ENCODE results near the gene PKN2. TPM values are rescaled to one million over a fixed set of nuclear protein-coding genes. Genes with fewer than 3 reads are reported as not detected.

Gene PKN2
- total and polyA plus RNA-seq, 2 of the 4 experiments (the other 2 are of a cell fraction) = 12.7 to 22.2 TPM

DNA sequence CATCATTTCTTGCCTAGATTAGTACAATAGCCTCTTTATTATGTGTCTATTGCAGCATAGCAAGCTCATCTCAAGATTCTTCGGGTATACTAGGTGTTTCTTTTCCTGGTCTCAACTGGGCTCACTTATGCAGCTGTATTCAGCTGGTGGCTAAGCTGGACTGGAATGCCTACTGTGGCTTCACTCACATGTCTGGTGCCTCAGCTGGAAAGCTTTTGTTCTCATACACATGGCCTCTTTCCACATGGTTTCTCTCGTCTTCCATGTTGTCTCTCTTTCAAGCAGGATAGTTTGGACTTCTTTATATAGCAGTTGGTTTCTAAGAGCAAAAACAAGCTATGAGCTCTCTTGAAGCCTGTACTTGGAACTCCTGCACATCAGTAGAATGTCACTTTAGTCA, 45.2 kb downstream of the PKN2 start:
- no peak overlapping the region for H3K9ac ChIP-seq (ENCODE audit: low read depth, low read length)
- peaks cover 6% of the 10 kb centered on the region; the same call in 1 of the 2 replicates for H3K9me1 ChIP-seq (ENCODE audit: insufficient read depth, low read length)
- H4K20me1 ChIP-seq (ENCODE audit: insufficient read depth, low read length) = peaks cover 5% of the 10 kb centered on the region; the same call in 1 of the 2 replicates
- no peaks in the 10 kb centered on the region for H3K27me3 ChIP-seq (ENCODE audit: control insufficient read depth, insufficient read depth, low read length)
- no peak overlapping the region for H3K4me2 ChIP-seq (ENCODE audit: low read depth, low read length)
- no peak for TF ChIP-seq RFX5 (IDR thresholded peaks at IDR 0.05; ENCODE audit: low read depth, low read length)
- no peak for TF ChIP-seq MXI1 (IDR thresholded peaks at IDR 0.05; ENCODE audit: borderline replicate concordance, low read depth, low read length)
- TF ChIP-seq, protein P1, sequence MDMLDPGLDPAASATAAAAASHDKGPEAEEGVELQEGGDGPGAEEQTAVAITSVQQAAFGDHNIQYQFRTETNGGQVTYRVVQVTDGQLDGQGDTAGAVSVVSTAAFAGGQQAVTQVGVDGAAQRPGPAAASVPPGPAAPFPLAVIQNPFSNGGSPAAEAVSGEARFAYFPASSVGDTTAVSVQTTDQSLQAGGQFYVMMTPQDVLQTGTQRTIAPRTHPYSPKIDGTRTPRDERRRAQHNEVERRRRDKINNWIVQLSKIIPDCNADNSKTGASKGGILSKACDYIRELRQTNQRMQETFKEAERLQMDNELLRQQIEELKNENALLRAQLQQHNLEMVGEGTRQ (IDR thresholded peaks at IDR 0.05; ENCODE audit: low read depth, low read length) = no peak
- no peak for TF ChIP-seq NFE2L2 (IDR thresholded peaks at IDR 0.05; ENCODE audit: low read depth, low read length)
- no peak for TF ChIP-seq RCOR1 (IDR thresholded peaks at IDR 0.05; ENCODE audit: insufficient replicate concordance, low read length)
- no peak for TF ChIP-seq CHD1 (IDR thresholded peaks at IDR 0.05; ENCODE audit: low read depth, low read length)
- TF ChIP-seq BHLHE40 (IDR thresholded peaks at IDR 0.05; ENCODE audit: low read depth, low read length) = no peak
- TF ChIP-seq RAD21 (IDR thresholded peaks at IDR 0.05; ENCODE audit: low read length) = no peak
- no peak for TF ChIP-seq MAZ (IDR thresholded peaks at IDR 0.05; ENCODE audit: borderline replicate concordance, low read depth, low read length)
- no peak for TF ChIP-seq POLR2A (IDR thresholded peaks at IDR 0.05; ENCODE audit: low read depth, low read length)
- TF ChIP-seq, protein P2, sequence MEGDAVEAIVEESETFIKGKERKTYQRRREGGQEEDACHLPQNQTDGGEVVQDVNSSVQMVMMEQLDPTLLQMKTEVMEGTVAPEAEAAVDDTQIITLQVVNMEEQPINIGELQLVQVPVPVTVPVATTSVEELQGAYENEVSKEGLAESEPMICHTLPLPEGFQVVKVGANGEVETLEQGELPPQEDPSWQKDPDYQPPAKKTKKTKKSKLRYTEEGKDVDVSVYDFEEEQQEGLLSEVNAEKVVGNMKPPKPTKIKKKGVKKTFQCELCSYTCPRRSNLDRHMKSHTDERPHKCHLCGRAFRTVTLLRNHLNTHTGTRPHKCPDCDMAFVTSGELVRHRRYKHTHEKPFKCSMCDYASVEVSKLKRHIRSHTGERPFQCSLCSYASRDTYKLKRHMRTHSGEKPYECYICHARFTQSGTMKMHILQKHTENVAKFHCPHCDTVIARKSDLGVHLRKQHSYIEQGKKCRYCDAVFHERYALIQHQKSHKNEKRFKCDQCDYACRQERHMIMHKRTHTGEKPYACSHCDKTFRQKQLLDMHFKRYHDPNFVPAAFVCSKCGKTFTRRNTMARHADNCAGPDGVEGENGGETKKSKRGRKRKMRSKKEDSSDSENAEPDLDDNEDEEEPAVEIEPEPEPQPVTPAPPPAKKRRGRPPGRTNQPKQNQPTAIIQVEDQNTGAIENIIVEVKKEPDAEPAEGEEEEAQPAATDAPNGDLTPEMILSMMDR (conservative IDR thresholded peaks at IDR 0.05; ENCODE audit: low read depth, low read length) = no peak
- TF ChIP-seq, protein P3, sequence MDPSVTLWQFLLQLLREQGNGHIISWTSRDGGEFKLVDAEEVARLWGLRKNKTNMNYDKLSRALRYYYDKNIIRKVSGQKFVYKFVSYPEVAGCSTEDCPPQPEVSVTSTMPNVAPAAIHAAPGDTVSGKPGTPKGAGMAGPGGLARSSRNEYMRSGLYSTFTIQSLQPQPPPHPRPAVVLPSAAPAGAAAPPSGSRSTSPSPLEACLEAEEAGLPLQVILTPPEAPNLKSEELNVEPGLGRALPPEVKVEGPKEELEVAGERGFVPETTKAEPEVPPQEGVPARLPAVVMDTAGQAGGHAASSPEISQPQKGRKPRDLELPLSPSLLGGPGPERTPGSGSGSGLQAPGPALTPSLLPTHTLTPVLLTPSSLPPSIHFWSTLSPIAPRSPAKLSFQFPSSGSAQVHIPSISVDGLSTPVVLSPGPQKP (IDR thresholded peaks at IDR 0.05; ENCODE audit: borderline replicate concordance, low read depth, low read length) = no peak
- no peak for TF ChIP-seq MAFK (IDR thresholded peaks at IDR 0.05; ENCODE audit: low read depth, low read length)
- TF ChIP-seq SMC3 (IDR thresholded peaks at IDR 0.05; ENCODE audit: low read depth, low read length) = no peak
- no peak overlapping the region for H3K4me3 ChIP-seq (ENCODE audit: insufficient read depth, low read depth, low read length)
- dilution Hi-C loops (cut with HindIII; ENCODE audit: low sequenced_read_pairs, unreplicated experiment) = no loop called here
- no peak overlapping the region for H2BK15ac ChIP-seq (ENCODE audit: low read depth, low read length)
- H3K79me1 ChIP-seq (ENCODE audit: low read depth in 1 of 2, low read length in 2 of 2) = peaks cover 11 to 42% of the 10 kb centered on the region in 2 experiments; a peak in 3 of 4 replicates
- no CpG with 5 or more reads among the region's 2 CpGs for WGBS, 2 experiments (ENCODE audit: extremely low coverage in 2 of 2, insufficient read length in 1 of 2)
- CTCF ChIA-PET = interaction anchor here (0.7 kb wide), 1 partner anchor 82 kb away, joined by 4 read pairs; no protein-coding TSS in a partner anchor
- no peaks in the 10 kb centered on the region for H3K9me3 ChIP-seq (ENCODE audit: control insufficient read depth, insufficient read depth, low read length)
- no peak overlapping the region for H3K27ac ChIP-seq (ENCODE audit: insufficient read depth, low read length)
- no peak overlapping the region; the same call in 1 of the 2 replicates for H2BK120ac ChIP-seq (ENCODE audit: low read depth, low read length)
- H4K91ac ChIP-seq (ENCODE audit: insufficient read depth, low read depth, low read length) = no peak overlapping the region
- POLR2A ChIA-PET (ENCODE audit: unreplicated experiment) = no interaction called here
- intact Hi-C loops (cut with micrococcal nuclease) = no loop called here
- peak overlapping the region; percentile 41 for H3K23ac ChIP-seq (ENCODE audit: low read depth, low read length)
- H2AK9ac ChIP-seq (replicated peaks; ENCODE audit: low read depth, low read length, poor library complexity) = no peak overlapping the region
- H3K4ac ChIP-seq (ENCODE audit: low read depth, low read length) = no peak overlapping the region
- DNase-seq (no peak), ATAC-seq (ENCODE audit: low read depth) (no peak)
- no peak overlapping the region for H2AK5ac ChIP-seq (ENCODE audit: low read depth, low read length)
- no peak overlapping the region for H4K5ac ChIP-seq (ENCODE audit: low read depth, low read length)
- H3K36me3 ChIP-seq (ENCODE audit: control insufficient read depth, insufficient read depth, low read length) = peaks cover 4% of the 10 kb centered on the region; the same call in 1 of the 2 replicates
- no peak overlapping the region for H2AFZ ChIP-seq (replicated peaks; ENCODE audit: low read length, poor library complexity)
- in situ Hi-C loops (cut with MboI; ENCODE audit: low sequenced_read_pairs) = no loop called here
- H2BK5ac ChIP-seq (ENCODE audit: low read depth, low read length, poor library complexity, severe bottlenecking) = no peak overlapping the region
- no peak overlapping the region for H3K18ac ChIP-seq (ENCODE audit: low read depth, low read length)
- no peak overlapping the region for H2BK20ac ChIP-seq (ENCODE audit: low read depth, low read length)
- peaks cover 5% of the 10 kb centered on the region for H3K4me1 ChIP-seq (ENCODE audit: control insufficient read depth, insufficient read depth, low read length)
- no TSS peak for BruUV-seq (replicated peaks)
- 0 out of 2 replicates have a peak overlapping the region, but pooled peaks have one; percentile 20 for H3K14ac ChIP-seq (replicated peaks; ENCODE audit: low read depth, low read length)
- no peak overlapping the region for H3K56ac ChIP-seq (ENCODE audit: extremely low read depth, insufficient read depth, low read length)
- no peak overlapping the region for H4K8ac ChIP-seq (ENCODE audit: low read depth in 2 of 2, low read length in 2 of 2)
